Coronary artery (tissue), 2 donors: ENCODE results near the gene DLX5.
A peak's percentile ranks its signal among the peaks of the same experiment; 100 is the strongest.

ENCODE experiments used
- DNase-seq: peaks from one replicate; pipeline ENCODE4 v3.0.0-alpha.2; 2017; ENCODE audit warnings: low spot score
- H3K27ac ChIP-seq, 2 donors: fragments of 200-600 bp; sonication (generic); one replicate each; pipeline ENCODE4 v1.5.1; 2016 to 2019
- H3K4me3 ChIP-seq: fragments of 200-600 bp; sonication (generic); 2 replicates; pipeline ENCODE4 v1.5.1; 2016; ENCODE audit warnings: mild to moderate bottlenecking, moderate library complexity
- TF ChIP-seq, protein P1 (sequence below): fragments of 200-600 bp; sonication (generic); IDR thresholded peaks from one replicate; pipeline ENCODE4 v1.5.1; 2019; ENCODE audit warnings: antibody characterized with exemption

The DLX5 gene

GRCh38 chr7:97016381-97017191 is 8.0 kb downstream of the DLX5 start:
- Histone ChIP-seq H3K4me3 (peak overlapping the region; percentile 31), H3K27ac (no peak overlapping the region)
- TF ChIP-seq, protein P1, sequence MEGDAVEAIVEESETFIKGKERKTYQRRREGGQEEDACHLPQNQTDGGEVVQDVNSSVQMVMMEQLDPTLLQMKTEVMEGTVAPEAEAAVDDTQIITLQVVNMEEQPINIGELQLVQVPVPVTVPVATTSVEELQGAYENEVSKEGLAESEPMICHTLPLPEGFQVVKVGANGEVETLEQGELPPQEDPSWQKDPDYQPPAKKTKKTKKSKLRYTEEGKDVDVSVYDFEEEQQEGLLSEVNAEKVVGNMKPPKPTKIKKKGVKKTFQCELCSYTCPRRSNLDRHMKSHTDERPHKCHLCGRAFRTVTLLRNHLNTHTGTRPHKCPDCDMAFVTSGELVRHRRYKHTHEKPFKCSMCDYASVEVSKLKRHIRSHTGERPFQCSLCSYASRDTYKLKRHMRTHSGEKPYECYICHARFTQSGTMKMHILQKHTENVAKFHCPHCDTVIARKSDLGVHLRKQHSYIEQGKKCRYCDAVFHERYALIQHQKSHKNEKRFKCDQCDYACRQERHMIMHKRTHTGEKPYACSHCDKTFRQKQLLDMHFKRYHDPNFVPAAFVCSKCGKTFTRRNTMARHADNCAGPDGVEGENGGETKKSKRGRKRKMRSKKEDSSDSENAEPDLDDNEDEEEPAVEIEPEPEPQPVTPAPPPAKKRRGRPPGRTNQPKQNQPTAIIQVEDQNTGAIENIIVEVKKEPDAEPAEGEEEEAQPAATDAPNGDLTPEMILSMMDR, result no peak
- DNase-seq, result no peak

GRCh38 chr7:97015756-97016380 is 8.8 kb downstream of the DLX5 start:
- DNase-seq, result no peak
- no peak overlapping the region for H3K27ac ChIP-seq
- H3K4me3 ChIP-seq, result no peak overlapping the region
- TF ChIP-seq, protein P1, result no peak

DNA sequence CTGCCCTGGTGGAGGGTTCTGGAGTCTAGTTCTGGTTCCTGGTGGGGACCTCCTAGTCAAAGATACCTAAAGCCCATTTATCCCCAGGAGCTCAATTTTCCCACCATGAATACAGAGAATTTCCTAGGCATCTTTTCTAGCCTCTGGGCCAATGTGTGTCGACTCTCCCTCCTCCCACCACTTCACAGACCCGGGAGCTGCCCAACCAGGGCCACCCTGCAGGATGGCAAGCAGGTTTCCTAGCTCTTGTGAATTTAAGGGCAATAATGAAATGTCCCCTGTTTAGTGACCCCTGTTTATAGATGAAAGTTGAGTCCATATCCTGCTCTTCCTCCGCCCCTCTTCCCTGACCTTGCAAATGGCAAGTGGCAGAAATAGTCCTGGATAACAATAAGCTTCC is 9.4 kb downstream of the DLX5 start:
- Histone ChIP-seq H3K27ac (no peak overlapping the region), H3K4me3 (no peak overlapping the region)
- TF ChIP-seq, protein P1, result no peak
- DNase-seq, result no peak

GRCh38 chr7:97014145-97014750 is 10.4 kb downstream of the DLX5 start:
- TF ChIP-seq, protein P1, result no peak
- Histone ChIP-seq H3K27ac (no peak overlapping the region), H3K4me3 (no peak overlapping the region)
- no peak for DNase-seq

DNA sequence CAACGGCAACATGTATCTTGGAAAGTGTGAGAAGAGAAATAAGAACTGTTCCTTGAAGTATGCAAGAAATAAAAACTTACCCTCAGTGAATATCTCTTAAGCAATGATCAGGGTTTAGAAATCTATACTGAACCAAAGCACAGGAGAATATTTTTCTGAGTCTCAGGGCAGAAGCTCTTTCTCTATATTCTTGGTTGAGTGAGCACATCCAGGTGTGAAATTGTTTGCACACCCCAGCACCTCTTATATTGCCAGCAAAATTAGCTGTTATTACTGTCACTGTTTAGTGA is 10.8 kb downstream of the DLX5 start:
- Histone ChIP-seq H3K4me3 (no peak overlapping the region), H3K27ac (no peak overlapping the region)
- TF ChIP-seq, protein P1, result no peak
- DNase-seq, result no peak

DNA sequence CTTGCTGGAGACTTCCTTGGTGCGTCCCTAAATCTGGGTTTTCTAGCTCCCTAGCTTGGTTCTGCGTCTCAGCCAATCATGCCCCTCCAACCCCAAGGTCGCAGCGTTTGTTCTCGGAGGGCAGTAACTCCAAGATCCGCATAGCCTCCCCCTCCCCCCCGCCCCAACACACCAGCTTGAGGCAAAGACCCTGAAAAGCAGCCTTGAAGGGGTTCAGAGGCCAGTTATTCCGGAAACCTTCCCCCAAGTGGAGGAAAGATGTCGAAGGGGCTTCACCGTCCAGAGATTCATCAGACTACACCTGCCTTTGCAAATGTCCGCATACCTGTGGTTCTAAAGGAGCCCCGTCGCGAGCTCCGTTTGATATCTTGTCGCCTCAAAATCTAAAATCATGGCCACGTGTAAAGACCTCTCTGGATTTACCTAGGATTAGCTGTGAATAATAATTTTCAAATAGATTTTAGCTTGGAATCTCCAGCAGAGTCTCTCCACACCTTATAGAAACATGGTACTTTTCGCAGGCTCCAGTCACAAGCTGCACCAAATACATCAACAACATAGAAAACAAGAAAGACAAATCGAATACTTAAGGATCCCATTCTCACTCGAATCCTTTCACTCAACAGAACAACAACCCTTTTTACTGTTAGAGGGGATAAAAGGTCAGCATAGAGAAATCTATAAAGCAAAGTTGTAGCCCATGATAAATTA is 11.3 kb downstream of the DLX5 start:
- Histone ChIP-seq H3K27ac (no peak overlapping the region), H3K4me3 (no peak overlapping the region)
- no peak for DNase-seq
- TF ChIP-seq, protein P1, result no peak
